Activated CD4-positive, alpha-beta T cell treated with anti-CD3 and anti-CD28 coated beads for 24 hours (primary cell): ENCODE measurements around the gene HPN.
"Not testable (repeated sequence)": the region's sequence is repeated elsewhere in the genome, so short reads cannot be mapped to it uniquely, and the experiment has no call there.

Experiments used
- DNase-seq, 2 donors: peaks; one replicate each; pipeline ENCODE4 v3.0.0-alpha.2; 2020; ENCODE audit warnings: low read depth in 2 of 2

The HPN gene

GRCh38 chr19:35009424-35010415 lies 31.8 kb upstream of the HPN start:
- DNase-seq: no peak

DNA sequence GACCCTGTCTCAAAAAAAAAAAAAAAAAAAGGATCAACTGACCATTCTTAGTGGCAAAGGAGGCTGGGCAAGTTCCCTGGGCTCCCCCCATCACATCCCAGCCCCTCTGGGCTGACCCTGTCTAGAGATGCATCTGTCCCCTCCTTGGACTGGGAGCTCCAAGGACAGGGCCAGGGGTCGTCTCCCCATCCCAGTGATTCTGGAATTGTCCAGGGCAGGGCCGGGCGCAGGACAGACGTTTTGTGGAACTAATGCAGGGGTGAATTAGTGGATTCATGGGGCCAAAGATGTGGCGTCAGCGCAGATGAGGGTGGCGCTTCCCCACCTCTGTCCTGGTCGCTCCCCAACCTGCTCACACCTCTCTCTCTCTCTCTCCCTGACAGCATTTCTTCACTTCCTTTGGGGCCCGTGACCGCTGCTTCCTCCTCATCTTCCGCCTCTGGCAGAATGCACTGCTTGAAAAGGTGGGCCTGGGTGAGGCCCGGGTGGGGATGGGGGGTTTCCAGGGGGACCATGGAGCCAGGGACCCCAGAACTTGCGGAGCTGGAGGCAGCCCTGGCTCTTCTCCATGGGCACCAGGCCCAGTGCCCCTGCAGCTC lies 30.3 kb upstream of the HPN start:
- no peak for DNase-seq

DNA sequence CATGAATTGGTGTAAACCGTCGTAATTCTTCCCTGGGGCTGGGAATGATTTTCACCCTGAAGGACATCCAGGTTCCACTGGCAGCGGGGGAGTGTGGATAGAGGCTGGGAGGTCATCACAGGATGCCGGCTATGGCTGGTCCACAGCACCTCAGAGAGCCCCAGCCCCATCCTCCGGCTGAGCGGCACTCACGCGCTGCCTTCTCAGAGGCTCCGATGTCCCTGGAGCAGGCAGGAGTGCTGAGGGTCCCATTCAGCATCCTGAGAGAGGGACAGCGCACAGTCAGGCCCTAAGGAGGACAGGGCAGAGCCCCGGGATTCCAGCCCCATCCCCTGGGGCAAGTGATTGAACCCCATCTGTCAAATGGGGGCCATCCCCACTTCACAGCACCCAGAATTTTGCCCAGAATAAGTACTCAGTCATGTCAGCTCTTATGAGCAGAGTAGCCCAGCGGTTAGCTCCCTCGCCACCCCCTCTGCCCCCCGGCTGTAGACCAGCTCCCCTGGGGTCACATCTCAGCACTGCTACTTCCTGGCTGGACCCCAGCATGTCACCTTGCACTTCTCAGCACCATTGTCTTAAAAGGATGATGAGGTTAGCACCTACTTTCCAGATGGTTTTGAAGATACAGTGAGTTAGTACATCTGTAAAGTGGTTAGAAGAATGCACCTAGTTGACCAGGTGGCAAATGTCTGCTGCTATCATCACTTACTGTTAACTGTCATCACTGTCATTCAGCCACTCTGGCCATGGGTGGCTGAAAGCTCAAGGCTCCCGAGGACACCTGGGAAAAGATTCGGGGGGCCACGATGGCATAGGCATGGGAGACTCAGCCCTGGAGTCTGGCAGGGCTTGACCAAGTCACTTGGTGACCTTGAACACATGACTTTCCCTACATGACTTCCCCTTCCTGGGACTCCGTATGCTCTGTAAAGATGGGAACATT lies 29.5 kb upstream of the HPN start:
- DNase-seq: no peak

GRCh38 chr19:35013041-35013819 lies 28.3 kb upstream of the HPN start:
- DNase-seq: peak; percentile 70 to 76

- no peak for DNase-seq
These were observed 27.4 kb upstream of the HPN start for GRCh38 chr19:35013820-35014754.

DNA sequence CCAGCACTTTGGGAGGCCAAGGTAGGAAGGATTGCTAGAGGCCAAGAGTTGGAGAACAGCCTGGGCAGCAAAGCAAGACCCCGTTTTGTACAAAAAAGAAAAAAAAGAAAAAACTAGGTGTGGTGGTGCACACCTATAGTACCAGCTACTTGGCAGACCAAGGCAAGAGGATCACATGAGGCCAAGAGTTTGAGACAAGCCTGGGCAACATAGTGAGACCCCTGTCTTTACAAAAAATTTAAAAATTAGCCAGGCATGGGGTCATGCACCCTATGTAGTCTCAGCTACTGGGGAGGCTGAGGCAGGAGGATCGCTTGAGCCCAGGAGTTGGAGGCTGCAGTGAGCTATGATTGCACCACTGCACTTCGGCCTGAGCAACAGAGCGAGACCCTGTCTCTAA lies 26.7 kb upstream of the HPN start:
- not testable (repeated sequence) for DNase-seq

GRCh38 chr19:35015270-35015953 lies 26.1 kb upstream of the HPN start:
- no peak for DNase-seq

GRCh38 chr19:35015954-35016351 lies 25.6 kb upstream of the HPN start:
- no peak for DNase-seq

- DNase-seq: no peak
These were observed 24.0 kb upstream of the HPN start for GRCh38 chr19:35017507-35017906.

DNA sequence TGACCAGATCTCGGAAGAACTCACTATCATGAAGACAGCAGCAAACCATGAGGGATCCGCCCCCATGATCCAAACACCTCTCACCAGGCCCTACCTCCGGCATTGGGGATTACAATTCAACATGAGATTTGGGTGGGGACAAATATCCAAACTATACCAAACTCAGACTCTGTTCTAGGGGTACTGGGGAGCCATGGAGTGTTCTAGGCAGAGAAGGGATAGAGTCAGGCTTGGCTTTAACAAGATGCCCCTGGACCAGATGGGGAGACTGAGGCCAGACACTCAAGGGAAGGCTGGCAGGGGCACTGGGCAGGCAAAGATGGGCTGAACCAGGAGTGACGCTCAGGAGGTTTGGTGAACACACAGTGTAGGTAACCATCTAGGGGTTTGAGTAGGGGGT lies 23.1 kb upstream of the HPN start:
- no peak for DNase-seq

DNA sequence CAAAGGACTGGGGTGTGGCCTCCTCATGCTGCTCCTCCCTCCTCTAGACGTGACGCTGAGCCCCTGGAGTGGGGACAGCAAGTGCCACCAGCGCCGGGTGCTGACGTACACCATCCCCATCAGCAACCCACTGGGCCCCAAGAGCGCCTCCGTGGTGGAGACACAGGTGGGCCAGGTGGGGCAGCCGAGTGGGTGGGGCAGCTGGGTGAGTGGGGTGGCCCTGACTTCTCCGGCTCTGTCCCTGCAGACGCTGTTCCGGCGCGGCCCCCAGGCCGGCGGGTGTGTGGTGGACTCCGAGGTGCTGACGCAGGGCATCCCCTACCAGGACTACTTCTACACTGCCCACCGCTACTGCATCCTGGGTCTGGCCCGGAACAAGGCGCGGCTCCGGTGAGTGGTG lies 22.4 kb upstream of the HPN start:
- DNase-seq: no peak

DNA sequence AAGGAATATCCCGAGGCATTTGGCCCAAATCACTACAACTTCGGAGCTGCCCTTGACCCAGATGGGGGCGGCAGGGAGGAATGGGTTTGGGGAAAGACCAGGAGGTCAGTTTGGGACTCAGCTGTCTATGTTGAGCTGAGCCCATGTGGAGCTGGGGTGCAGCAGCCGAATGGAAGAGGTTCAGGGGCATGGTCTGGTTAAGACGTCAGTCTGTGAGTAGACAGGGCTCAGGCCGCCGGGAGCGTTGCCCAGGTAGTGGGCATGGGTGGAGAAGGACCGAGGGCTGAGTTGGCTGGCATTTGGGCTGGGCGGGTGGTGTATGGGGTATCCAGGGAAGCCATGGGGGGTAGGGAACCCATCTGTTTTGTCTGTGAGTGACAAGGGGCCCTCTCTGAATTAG lies 20.5 kb upstream of the HPN start:
- DNase-seq: no peak

GRCh38 chr19:35021596-35021995 lies 19.9 kb upstream of the HPN start:
- no peak for DNase-seq

GRCh38 chr19:35022460-35022859 lies 19.1 kb upstream of the HPN start:
- DNase-seq: no peak

GRCh38 chr19:35023428-35023827 lies 18.1 kb upstream of the HPN start:
- no peak for DNase-seq

DNA sequence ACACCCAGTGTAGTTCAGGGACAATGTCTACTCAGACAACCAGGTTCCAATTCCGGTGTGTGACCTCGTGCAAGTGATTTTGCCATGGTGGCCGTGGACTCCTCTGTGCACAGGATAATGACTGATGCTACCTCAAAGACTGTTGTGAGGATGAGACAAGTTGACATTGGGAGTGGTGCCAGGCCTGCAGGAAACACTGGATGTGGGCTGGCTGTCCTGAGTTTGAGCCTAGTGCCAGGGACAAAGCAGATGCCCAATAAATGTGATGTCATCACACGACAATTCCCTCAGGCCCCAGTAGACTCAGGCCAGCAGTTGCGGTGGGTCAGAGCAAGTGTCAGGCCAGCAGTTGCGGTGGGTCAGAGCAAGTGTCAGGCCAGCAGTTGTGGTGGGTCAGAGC lies 17.4 kb upstream of the HPN start:
- no peak for DNase-seq

- no peak for DNase-seq
These were observed 15.6 kb upstream of the HPN start for GRCh38 chr19:35025969-35026368.

- no peak for DNase-seq
These were observed 15.1 kb upstream of the HPN start for GRCh38 chr19:35026418-35026817.

- DNase-seq: no peak
These were observed 14.5 kb upstream of the HPN start for GRCh38 chr19:35027009-35027408.
